Fibroblast of villous mesenchyme (primary cell): ENCODE results near the gene IFT57. TPM values are rescaled to one million over a fixed set of nuclear protein-coding genes. Genes with fewer than 3 reads are reported as not detected.
"Not testable (repeated sequence)": the region's sequence is repeated elsewhere in the genome, so short reads cannot be mapped to it uniquely, and the experiment has no call there.

Experiments used
- DNase-seq: peaks from one replicate; pipeline ENCODE4 v3.0.0-alpha.2; 2010; ENCODE audit warnings: low read depth
- H3K4me3 ChIP-seq: 2 replicates; pipeline ENCODE4 v1.5.1; 2011; ENCODE audit warnings: low read depth, mild to moderate bottlenecking, low read length
- CTCF ChIP-seq: IDR thresholded peaks from 2 replicates; pipeline ENCODE4 v1.5.1; 2012; ENCODE audit warnings: low read depth, mild to moderate bottlenecking, low read length; ENCODE audit not compliant: insufficient read depth
- total RNA-seq: library from RNA; depleted of rRNA; stranded (reverse); fragments of >200 nt; gene quantifications from 2 replicates; pipeline ENCODE4 v1.2.3, GENCODE V29; 2012

The IFT57 gene
- total RNA-seq, result 62.8 and 81.2 TPM in 2 replicates

DNA sequence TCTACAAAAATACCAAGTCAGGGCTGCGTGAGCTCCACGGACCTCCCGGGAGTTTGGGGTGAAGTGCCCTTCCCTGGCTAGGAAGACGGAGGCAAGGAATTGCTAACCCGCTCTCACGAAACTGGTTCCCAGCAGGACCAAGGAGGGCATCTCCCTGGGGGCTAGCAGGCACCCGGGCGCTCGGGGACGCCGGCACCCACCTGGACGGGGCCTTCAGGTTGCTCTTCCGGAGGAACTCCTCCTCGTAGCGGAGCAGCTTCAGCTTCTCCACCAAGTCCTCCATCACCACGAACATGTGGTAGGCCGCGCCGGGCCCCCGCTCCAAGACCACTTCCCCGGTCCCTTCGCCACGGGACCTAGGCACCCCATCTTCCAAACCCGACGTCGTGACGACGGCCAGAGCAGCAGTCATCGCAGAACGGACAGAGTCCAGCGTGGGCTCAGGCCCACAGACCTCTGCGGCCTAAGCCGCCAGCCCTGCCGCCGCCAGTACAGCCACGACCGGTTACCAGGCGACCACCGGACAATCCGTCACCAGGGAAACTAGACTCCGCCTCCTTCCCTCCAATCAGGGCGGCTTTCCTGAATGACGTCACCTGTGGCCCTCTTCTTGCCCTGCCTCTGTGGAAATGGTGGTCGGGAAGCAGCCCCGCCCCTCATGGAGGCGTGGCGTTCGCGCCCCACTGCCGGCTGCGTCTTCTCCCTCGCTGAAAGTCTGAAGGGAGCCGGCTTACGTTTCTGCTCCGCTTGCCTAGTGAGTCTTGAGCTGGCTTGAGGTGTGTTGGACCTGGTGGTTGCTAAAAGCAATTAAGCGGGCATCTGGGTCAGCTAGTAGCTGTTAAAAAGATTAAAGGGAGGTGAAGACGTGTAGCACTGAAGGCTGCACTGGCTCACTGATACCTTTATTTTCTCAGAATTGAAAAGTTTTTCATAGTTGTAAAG is at the start of gene IFT57:
IFT57 (minus strand) TSS at position 514 of the 942 bp plus-strand sequence; CDS start at position 412, 102 bp downstream.
- peak; percentile 98 for DNase-seq
- H3K4me3 ChIP-seq, result peak within 1 kb of the TSS; percentile 84
- no peak for TF ChIP-seq CTCF

DNA sequence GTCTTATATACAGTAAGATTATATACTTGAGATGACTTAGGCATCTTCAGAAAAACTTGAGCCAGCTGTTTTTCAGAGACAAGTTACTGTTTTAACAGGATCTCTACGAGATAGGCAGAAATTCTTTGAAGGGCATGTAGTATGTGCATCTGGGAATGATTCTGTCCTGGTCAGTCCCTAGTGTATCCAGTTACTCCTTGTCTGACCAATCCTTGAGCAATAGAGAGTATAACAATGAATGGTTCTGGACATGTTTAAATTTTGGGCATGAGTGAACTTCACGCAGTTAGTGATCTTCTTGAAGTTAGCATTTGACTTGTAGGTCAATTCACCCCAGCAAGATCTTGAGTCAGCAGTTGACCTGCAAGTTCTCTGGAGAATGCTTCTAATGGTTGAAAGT is 49.4 kb upstream of the IFT57 start:
- DNase-seq, result no peak
- no peak for TF ChIP-seq CTCF
- no peak overlapping the region for H3K4me3 ChIP-seq

DNA sequence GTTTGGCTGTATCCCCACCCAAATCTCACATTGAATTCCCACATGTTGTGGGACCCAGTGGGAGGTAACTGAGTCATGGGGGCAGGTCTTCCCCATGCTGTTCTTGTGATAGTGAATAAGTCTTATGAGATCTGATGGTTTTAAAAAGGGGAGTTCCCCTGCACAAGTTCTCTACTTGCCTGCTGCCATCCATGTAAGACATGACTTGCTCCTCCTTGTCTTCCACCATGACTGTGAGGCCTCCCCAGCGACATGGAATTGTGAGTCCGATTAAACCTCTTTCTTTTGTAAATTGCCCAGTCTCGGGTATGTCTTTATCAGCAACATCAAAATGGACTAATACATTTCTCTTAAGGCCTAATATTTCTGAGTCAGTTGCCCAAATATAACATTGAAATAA is 46.0 kb upstream of the IFT57 start:
- DNase-seq, H3K4me3 ChIP-seq: not testable (repeated sequence)

DNA sequence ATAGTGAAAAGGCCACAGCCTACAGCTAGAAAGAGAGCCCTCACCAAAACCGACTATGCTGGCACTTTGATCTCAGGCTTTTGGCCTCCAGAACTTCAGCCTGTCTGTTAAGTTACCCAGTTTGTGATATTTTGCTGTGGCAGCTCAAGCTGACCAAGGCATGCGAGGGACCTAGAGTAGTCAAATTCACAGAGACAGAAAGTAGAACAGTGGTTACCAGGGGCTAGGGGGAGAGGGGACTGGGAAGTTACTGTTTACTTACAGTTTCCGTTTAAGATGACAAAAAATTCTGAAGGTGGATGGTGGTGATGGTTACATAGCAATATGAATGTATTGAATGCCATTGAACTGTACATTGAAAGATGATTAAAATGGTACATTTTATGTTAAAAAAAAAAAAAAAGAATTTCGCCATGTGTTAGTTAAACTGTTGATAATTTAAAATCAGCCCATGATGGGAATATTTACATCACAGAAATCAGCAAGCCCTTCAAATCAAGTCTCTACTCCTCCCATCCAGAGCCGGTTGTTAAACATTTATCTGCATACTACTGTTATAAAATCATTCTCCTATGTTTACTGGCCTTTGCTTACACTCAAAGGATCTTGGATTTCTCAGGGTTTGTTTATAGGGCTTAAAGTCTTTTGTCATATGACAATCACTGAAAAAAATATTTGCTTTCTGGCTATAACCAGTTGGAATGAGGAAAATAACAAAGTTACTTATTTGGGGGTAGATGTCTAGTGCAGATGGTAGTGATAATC is 42.5 kb upstream of the IFT57 start:
- not testable (repeated sequence) for DNase-seq, H3K4me3 ChIP-seq

DNA sequence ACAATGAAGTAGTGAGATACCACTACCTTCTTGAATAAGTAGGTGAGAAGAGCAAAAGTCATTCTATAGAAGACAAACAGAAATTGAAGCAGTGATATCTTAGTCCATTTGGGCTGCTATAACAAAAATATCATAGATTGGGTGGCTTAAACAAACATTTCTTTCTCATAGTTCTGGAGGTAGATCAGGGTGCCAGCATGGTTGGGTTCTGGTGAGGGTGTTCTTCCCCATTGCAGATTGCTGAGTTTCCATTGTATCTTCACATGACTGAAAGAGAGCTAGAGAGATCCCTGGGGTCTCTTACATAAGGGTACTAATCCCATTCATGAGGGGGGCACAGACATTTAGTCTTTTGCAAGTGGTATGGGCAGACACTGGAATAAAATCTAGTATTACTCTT is 32.9 kb upstream of the IFT57 start:
- DNase-seq, result no peak
- TF ChIP-seq CTCF, result no peak
- H3K4me3 ChIP-seq, result no peak overlapping the region

DNA sequence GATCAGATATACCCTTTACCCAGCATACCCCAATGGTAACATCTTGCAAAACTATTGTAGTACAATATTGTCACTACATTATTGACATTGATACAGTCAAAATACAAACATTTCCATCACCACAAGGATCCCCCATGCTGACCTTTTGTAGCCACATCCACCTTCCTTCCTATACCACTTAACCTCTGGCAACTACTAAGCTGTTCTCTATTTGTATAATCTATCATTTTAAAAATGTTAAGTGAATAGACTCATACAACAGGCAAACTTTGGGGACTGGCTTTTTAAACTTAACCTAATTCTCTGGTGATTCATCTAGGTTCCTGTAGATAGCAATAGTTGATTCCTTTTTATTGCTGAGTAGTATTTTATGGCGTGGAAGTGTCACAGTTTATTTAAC is 29.6 kb upstream of the IFT57 start:
- no peak overlapping the region for H3K4me3 ChIP-seq
- DNase-seq, result no peak
- no peak for TF ChIP-seq CTCF

GRCh38 chr3:108251265-108251664 is 29.0 kb upstream of the IFT57 start:
- TF ChIP-seq CTCF, result no peak
- DNase-seq, result no peak
- H3K4me3 ChIP-seq, result no peak overlapping the region
